HG02970 (cell line): ENCODE data around the gene CYP39A1.
"Not testable (repeated sequence)": the region's sequence is repeated elsewhere in the genome, so short reads cannot be mapped to it uniquely, and the experiment has no call there.

ENCODE experiments used
- ATAC-seq: cut with Tn5 transposase; IDR thresholded peaks from one replicate; pipeline ENCODE4 v1.9.1; 2021; ENCODE audit warnings: mild to moderate bottlenecking, moderate library complexity, moderate number of reproducible peaks; ENCODE audit not compliant: unreplicated experiment, low FRiP score

The CYP39A1 gene

GRCh38 chr6:46651816-46652215 lies 802 bp downstream of the CYP39A1 start:
- no peak for ATAC-seq

- no peak for ATAC-seq
Measured at GRCh38 chr6:46651006-46651405, 1.6 kb downstream of the CYP39A1 start.

GRCh38 chr6:46648869-46649492 lies 3.6 kb downstream of the CYP39A1 start:
- no peak for ATAC-seq

- ATAC-seq, result not testable (repeated sequence)
Measured at GRCh38 chr6:46648108-46648507, 4.5 kb downstream of the CYP39A1 start.

GRCh38 chr6:46645265-46645664 lies 7.4 kb downstream of the CYP39A1 start:
- ATAC-seq, result no peak

- ATAC-seq, result no peak
Measured at GRCh38 chr6:46642928-46643751, 9.5 kb downstream of the CYP39A1 start.

- ATAC-seq, result no peak
Measured at GRCh38 chr6:46638650-46639049, 14.0 kb downstream of the CYP39A1 start.

- ATAC-seq, result no peak
Measured at GRCh38 chr6:46637933-46638332, 14.7 kb downstream of the CYP39A1 start.

- no peak for ATAC-seq
Measured at GRCh38 chr6:46637145-46637544, 15.5 kb downstream of the CYP39A1 start.

- no peak for ATAC-seq
Measured at GRCh38 chr6:46635462-46635861, 17.2 kb downstream of the CYP39A1 start.

- ATAC-seq, result no peak
Measured at GRCh38 chr6:46632053-46632452, 20.6 kb downstream of the CYP39A1 start.

GRCh38 chr6:46629691-46630090 lies 22.9 kb downstream of the CYP39A1 start:
- ATAC-seq, result no peak

- no peak for ATAC-seq
Measured at GRCh38 chr6:46628976-46629375, 23.6 kb downstream of the CYP39A1 start.

- ATAC-seq, result no peak
Measured at GRCh38 chr6:46628498-46628897, 24.1 kb downstream of the CYP39A1 start.

- no peak for ATAC-seq
Measured at GRCh38 chr6:46626976-46627375, 25.6 kb downstream of the CYP39A1 start.

- no peak for ATAC-seq
Measured at GRCh38 chr6:46626228-46626909, 26.2 kb downstream of the CYP39A1 start.

- no peak for ATAC-seq
Measured at GRCh38 chr6:46618726-46619125, 33.9 kb downstream of the CYP39A1 start.

- no peak for ATAC-seq
Measured at GRCh38 chr6:46612645-46613044, 40.0 kb downstream of the CYP39A1 start.

- no peak for ATAC-seq
Measured at GRCh38 chr6:46610862-46611553, 41.6 kb downstream of the CYP39A1 start.

GRCh38 chr6:46606338-46606737 lies 46.3 kb downstream of the CYP39A1 start:
- ATAC-seq, result no peak
